UCSD-AML1 (cell line): ENCODE data around the gene TEX2.
"Not testable (repeated sequence)": the region's sequence is repeated elsewhere in the genome, so short reads cannot be mapped to it uniquely, and the experiment has no call there.

Experiments
- DNase-seq: peaks from one replicate; lab custom pipeline; 2025; ENCODE audit not compliant: unreplicated experiment; lab: John Stamatoyannopoulos, UW

The TEX2 gene

DNA sequence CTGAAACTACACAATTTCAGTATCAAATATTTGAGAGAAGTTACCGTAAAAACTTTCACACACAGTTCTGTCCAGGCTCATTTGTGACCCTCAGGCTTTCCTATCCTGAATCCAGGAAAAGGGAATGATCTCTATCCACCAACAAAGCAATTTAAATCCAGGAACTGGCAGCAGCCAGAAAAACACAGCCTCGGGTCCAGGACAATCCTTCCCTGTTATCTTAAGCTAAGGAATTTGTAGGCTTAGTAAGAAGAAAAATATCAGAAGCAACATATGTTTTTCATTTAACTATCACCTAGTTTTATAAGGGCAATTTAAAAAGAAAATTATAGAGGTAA, 47.1 kb downstream of the TEX2 start:
- no peak for DNase-seq

DNA sequence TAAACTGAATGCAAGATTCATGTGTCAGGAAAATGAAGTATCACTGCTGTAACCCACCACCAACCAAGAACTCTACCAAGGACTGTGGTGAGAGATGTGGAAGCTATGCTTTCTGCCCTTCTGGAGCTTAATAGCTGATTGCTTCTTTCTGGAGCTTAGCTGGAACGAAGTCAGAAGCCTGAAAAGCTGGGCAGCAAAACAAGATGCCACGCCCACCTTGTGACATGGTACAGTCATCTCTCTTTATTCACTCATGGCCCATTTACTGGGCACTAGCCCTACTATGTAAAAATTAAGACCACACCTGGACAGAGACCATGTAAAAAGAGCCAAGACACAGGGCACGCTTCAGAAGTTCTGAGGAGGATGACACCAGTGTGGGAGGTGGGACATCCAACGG, 48.1 kb downstream of the TEX2 start:
- DNase-seq: no peak

DNA sequence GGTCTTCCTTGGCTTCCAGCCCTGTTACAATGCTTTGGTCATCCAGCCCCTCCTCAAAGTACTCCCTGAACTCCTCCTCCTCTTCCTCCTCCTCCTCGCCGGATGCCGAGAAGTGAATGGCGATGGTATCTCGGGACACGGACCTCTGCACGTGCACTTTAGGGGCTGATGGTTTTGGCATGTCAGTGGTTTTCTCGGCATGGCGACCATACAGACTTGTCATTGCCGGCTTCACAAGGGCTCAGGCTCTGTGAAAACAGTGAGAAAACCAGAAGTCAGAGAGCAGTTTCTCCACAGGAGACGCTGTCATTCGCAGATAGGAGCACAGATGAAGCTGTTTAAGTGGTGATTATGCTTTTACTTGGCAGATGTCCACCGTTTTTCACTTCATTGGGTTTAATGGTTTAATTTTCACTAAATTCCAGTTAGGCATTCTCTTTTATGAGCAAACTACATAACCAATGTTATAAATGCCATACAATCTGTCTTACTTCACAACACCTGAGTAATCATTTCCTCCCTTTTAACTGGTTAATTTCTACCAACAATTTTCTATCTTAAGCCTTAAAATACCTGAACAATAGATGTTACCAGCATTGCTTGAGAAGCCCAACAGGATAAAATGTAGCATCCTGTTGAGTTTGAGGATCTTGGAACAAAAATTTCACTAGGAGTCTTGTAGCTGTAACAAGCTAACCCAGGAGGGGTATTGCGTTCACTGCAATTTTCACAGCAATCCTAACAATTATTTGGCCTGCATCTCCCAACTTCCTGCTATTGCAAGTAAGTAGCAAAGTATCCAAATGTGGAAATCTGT, 48.9 kb downstream of the TEX2 start:
- DNase-seq: no peak

DNA sequence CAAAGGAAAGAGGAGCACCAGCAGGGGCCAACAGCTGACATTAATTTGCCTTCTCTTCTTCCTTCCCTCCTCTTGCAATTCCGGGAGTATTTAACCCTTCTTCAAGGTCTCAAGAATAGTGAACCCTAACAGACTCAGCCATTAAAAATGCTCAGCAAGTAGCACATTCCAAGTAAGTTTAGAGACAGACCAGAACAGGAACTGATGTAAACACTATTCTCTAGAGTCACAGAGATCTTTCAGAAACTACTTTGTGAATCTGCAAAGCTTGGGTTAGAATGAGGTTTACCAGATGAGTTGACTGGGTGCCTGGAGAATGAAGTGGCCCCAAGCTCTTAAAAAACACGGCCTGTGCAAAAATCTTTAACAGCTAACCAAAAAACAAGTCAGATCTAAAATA, 50.9 kb downstream of the TEX2 start:
- DNase-seq: no peak

DNA sequence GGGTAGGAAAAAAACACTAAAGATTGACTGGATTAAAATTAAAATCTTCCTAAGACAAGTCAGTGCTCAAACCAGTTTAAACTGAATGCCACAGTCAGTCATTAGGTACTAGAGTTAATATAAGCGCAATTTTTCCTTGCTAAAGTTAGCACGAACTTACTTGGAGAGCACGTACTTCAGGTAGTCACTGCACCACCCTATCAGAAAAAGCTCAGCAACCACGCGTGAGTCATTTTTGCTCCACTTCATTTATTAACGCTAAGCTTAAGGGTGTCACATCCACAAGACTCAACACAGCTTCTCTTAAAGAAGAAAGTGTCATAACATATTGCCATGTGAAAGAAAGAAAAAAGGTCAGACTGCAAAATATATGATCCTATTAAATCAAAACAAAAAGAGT, 53.1 kb downstream of the TEX2 start:
- DNase-seq: no peak

DNA sequence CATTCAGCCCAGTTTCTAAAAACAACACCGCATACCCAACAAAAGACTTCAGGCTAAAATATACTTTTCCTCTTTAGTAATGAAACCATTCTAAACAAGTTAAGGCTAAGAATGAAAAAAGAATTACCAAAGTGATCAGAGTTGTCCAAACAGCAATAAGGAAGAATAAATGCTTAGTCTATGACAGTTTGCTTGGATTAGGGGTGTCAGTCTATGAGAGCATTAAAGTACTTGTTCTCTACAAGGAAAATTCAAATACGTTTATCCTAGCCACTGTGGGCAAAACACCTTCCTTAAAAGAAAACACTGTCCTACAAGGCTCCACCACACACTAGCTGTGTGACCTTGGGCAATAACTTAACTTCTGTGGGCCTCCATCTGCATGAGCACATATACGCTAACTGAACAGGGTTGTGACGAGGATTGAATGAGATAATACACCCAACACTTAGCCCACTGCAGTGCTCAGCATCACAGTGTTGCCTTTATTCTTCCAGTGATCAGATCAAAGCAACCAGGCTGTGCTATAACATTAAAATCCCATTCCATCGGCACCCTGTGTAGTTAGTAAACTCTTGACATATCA, 53.6 kb downstream of the TEX2 start:
- no peak for DNase-seq

DNA sequence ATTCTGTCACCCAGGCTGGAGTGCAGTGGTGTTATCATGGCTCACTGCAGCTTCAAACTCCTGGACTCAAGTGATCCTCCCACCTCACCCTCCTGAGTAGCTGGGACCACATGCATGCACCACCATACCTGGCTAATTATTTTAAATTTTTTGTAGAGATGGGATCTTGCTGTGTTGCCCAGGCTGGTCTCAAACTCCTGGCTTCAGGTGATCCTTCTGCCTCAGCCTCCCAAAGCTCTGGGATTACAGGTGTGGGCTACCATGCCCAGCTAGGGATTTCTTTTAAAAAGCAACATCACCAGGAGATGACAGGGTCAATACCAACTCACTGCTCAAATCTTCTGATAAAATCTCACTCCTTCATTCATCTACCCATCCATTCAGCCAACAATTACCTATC, 54.4 kb downstream of the TEX2 start:
- not testable (repeated sequence) for DNase-seq

DNA sequence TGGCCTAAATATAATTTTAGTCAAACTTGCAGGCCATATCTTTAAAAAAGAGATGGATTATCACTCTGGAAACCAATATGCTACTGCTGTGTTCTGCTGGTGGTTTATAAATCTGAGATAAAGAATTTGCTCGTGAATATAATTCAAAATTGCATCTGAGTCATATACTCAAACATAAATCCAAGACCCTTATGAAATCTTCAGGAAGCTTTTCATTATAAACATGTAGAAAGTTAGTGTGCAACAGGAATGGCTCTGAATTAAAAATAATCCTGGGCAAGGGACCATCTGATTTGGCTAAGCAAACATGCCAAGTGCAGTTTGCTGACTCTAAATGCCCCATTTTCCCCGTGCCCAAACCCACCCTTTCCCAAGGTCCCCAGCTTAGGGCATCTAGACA, 57.3 kb downstream of the TEX2 start:
- DNase-seq: no peak

DNA sequence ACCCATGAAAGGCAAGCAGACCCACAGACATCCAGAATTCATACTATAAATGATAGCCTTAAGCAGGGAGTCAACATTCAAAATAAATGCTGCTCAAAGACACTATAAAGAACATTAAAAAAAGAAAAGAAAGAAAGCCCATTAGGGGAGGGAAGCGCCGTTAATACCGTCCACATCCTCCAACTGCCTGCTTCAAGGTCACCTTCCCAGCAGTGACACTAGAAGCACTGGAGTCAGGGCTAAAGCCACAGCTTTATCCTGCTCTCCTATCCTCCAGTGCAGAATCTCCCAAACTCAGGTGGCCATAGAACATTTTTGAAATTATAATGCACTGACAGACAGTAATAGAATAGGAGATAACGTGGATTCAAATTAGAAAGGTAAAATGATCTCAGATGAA, 59.4 kb downstream of the TEX2 start:
- no peak for DNase-seq

DNA sequence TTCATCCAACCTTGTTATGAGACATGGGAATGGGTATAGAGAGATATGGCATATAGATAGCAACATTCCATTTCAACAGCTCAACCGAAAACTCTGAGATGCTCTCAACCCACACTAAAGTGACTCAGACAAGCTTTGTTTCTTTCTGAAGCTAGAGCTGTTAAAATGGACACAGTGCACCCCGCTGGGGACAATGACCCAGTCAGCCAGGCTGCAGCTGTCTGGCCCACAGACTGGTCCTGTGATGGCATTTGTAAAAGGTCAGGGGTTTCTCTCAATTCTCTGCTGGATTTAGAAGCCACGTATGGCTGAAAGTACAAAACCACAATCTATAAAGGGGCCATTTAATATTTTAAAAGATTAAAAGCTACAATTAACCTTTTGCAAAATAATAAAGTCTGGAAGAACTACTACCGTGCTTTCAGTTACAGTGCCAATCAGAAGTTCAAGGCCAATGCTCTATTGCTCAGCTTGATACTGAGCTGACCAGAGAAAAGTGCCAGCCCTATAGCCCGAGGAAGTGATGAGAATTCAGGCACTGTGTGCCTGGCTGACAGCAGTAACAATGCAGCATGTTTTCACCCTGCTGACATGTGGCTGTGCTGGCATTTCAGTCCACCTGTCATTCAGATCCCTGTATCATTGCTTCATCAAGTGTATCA, 60.2 kb downstream of the TEX2 start:
- no peak for DNase-seq

DNA sequence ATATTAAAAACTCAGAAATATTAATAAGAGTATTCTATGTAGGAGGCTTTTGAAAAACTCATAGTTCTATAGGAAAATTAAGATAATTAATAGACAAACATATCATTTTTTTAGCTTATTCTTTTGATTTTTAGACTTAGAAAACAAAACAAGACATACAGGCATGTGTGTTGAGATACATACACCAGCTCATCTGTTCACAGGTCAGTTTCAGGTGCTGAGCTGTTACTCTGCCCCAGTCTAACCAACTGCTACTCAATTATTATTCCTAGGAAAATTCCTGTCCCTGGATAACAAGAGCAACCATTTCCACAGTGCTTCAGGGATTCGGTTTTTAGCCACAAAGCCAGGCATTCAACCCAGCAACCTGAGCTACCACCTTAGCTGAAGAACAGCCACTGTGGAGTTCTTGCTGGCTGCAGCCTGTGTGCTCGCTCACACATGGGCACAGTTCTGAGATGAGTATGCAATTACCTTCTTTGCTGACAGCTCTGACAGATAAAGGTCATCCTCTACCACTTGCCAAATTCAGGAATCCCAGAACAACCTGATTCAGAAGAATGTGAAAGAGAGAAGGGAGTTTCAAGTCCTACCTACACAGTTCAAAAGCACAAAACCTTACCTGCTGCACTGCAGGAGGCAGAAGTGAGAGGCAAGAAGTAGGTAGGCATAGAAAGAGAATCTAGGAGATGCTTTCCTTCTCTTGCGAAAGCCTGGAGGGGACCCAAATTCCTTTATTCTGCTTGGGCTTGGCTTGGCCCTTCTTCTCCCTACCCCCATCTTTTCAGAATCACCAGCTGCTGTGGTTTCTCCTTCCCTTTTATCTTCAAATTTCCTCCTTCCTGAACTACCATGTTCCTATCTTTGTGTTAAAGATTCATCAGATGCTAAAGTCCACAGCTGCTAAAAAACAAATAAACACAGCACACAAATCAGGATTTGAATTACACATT, 62.7 kb downstream of the TEX2 start:
- no peak for DNase-seq

DNA sequence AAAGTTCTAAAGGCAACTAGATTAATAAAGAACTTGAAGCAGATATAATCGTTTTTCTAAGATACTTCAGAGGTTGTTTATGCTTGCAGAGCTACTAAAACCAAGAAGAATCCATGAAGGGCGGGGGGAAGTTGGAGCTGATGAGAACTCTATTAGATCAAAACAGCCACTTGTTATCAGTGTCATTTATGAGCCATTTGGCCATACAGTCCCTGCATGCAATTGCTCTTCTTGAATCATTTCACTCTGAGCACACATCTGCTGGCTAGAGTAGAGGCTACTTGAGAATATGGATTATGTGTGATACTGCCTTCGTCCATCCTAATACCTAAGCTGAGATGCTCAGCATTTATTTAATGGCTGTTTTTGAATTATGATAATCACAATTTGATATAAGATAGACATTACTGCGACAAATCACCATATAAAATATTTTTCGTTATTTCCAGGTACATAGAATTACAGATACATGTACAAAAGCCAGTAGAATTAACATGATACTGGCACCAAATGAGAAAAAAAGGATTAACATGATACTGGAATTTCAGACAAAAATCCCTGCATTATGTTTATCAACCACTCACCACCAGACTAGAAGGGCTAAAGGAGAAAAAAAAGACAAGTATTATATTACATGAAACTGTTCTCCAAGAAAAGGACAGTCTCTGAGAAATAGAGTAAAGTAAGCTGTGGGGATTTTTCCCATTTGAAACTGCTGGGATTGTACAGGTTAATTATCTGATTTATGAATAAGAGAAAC, 64.5 kb downstream of the TEX2 start:
- DNase-seq: no peak

DNA sequence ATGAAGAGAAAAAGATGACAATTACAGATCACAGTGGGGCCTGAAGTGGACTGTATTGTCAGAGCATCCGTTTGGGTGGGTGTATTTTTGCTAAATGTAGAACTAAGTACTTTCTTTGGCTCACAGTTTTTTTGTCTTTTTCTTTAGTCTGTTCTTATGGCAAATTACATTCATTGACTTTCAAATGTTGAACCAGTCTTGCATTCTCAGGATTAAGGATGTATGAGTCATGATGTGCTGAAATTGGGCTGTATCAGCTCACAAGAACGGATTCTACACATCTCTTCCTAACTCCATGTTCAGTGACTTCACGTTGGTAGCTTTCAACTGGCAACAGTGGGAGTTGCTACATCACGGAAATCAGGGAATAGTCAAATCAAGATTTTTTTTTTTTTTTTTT, 66.5 kb downstream of the TEX2 start:
- DNase-seq: no peak

DNA sequence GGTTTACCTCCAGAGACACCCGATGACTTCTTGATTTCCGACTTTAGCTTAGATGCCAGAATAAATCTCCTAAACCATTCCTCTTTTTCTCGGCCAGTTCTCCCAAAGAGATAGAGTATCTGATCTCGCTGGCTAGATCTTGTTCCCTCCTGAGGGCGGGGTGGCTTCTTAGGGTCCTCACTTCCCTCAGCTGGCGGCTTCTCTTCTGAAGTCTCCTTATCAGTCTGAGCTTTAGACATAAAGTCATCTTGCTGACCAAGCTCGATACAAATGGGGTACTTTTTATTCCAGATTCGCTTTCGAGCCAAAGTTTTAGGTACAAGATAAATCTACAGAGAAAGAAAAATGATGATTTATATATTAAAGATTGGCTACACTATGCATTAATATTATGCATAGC, 69.5 kb downstream of the TEX2 start:
- no peak for DNase-seq

DNA sequence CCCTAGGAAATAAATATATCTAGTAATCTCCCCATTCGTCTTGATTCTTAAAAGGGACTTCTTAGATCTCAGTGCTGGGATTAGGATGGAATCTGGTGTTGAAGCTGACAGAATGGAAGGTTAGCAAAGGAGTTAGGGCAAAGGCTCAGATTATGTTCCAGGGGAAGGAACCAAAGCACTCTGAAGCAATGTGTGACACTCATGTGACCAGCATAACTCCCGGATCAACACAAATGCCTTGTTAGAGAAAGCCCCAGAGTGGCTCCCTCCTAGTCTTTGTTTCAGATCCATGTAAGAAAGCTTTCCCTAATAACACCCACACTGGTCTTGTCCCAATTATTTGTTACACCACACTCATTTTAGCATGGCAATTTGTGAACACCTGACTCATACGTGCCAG, 70.5 kb downstream of the TEX2 start:
- DNase-seq: no peak

DNA sequence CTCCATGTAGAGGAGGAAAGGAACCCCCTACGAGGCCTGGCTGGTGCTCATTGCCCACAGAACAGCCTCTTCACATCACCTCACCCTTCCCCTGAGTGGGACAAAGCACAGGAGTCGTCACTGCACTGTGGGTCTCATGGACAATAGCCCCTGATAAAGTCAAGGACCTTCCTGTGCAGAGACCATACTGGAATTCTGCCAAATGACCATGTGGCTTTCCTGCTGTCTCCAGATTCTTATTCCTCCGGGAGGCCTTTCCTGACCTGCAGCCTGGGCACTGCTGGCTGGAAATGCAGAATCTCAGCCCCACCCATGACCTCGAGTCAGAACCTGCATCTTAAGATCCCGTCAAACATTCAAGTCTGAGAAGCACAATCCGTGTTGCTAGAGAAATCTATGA, 72.6 kb downstream of the TEX2 start:
- DNase-seq: no peak

DNA sequence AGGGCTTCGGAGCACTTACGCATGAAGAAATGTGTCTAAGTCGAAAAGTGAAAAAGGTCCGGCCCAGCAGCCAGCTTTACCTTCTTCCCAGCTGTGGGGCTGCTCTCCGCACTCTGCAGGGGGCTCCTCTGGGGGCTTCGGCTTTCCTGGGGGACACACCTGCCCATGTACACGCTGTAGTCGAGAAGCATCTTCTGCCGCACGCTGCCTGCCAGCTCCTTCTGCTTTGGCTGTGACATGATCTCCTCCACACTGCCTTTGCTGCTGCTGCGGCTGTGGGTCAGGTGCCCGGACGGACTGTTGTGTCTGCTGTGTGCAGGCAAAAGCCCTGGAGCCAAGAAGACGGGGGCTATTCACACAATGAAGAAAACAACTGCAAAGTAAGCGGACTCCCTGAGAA, 75.0 kb downstream of the TEX2 start:
- no peak for DNase-seq

DNA sequence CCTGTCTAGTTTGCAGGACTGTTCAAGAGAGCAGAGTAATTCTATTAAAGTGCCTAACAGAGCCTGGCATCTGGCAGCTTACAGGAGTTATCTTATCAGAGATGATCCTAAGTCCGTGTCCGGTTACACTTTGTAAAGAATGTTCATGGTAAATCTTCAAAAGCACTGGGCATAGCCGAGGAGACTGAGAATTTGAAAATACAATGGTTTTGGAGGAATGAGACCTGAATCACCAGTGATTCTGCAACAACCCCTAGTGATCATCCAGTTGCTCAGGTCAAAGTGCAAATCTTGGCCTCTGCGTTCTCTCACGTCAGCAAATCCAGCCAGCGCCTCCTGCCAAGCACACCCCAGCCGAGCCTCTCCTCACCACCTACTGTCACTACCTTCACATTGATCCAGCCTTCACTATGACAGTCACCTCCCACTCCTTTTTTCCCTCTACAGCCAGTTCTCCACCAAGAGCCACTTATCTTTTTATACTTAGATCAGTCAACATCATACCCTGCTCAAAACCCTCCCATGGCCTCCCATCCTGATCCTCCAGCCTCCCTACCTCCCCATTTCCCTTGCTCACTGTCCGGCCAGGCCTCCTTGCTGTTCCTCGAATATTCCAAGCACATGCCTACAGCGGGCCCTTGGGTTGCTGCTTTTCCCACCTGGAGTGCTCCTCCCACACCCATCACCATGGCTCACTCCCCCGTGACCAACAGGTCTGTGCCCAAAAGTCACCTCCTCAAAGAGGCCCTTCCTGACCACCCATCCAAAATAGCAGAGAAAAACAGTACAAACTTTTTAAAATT, 75.8 kb downstream of the TEX2 start:
- no peak for DNase-seq

DNA sequence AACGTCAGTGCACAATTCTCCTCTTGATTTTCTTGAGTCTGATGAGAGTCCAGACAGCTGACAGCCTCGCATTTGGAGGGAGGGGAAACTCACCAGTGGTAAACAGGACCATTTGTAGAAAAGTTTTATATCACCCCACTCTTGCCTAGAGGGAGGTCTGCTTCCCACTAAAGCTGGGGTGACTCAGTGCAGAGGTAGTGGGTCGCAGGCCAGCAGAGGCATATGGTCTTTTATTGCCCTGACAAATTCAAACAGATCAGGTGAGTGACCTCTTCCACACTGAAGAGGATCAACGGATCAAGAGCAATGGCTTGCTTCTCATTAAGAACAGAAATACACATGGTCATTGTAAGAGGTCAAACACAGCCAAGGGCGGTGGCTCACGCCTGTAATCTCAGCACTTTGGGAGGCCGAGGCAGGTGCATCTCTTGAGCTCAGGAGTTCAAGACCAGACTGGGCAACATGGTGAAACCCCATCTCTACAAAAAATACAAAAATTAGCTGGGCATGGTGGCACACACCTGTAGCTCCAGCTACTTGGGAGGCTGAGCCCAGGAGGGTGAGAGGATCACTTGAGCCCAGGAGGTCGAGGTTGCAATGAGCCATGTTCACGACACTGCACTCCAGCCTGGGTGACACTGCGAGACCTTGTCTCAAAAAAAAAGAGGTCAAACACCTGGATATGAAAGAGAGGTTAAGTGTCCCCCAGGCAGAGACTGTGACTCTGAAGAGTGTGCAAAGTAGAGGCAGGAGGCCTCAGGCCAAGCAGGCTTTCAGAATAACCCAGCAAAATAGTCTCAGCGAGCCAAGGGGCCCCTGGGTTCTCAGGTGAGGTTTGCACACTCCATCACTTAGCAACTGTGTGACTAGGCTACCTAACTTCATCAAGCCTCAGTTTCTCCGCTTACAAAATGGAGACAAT, 76.6 kb downstream of the TEX2 start:
- no peak for DNase-seq
